Gastroesophageal sphincter (tissue), 3 donors: ENCODE data around the gene POLN.

Source experiments
- CTCF ChIP-seq, 4 experiments: fragments of 200-600 bp in 2 of 4; fragments of 450-650 bp in 2 of 4; sonication (generic) in 1 of 4; IDR thresholded peaks; one replicate each; pipeline ENCODE4 v1.5.1; 2017 to 2019; ENCODE audit warnings: antibody characterized with exemption in 4 of 4, mild to moderate bottlenecking in 2 of 4, moderate library complexity in 2 of 4
- POLR2A ChIP-seq, 2 donors: fragments of 450-650 bp; IDR thresholded peaks; one replicate each; pipeline ENCODE4 v1.6.1; 2017; ENCODE audit warnings: antibody characterized with exemption in 2 of 2, mild to moderate bottlenecking in 2 of 2, moderate library complexity in 1 of 2

- TF ChIP-seq CTCF (IDR thresholded peaks at IDR 0.05) = no peak
- no peak for TF ChIP-seq POLR2A (IDR thresholded peaks at IDR 0.05)
Measured at GRCh38 chr4:2051086-2051485, 190.8 kb downstream of the POLN start.
